GM12873 (cell line): ENCODE results near the gene PRAC1.

Experiments used
- TF ChIP-seq, protein P1 (sequence below): IDR thresholded peaks from 2 replicates; pipeline ENCODE4 v1.5.1; 2012; ENCODE audit warnings: low read depth, mild to moderate bottlenecking, moderate library complexity, low read length, control low read depth; ENCODE audit not compliant: insufficient read depth; ENCODE audit errors: missing control alignments

PRAC1 gene

DNA sequence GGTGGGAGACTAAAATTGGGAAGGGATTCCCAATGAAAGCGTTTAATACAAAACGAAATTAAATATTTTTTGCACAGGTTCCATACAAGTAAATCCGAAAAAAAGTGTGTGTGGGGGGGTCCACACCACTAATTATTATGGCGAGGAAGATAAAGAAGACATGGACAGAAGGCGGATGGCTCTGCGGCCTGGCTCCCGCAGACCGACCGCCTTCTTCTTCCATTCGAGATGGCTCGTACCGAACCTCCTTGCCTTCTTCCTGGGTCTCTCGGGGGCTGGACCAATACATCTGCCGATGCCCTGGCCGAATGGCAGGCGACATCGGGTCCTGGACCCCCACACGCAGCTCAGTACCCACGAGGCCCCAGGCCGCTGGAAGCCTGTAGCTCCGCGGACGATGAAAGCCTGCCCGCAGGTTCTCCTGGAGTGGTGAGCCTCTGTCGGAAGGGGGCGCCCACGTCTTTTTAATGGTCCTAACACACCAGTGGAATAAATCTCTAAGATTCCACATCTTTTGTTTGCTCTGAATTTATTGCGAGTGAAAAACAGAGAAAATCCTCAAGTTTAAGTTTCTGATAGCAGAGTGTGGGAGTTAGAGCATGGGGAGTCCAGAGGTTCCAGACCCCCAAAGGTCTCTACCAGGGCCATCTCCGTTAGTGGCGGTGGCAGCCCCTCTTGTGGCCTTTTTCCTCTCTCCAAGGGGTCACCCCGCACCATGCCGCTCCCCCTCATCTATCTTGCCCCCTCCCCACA lies 2.1 kb upstream of the PRAC1 start:
- TF ChIP-seq, protein P1, sequence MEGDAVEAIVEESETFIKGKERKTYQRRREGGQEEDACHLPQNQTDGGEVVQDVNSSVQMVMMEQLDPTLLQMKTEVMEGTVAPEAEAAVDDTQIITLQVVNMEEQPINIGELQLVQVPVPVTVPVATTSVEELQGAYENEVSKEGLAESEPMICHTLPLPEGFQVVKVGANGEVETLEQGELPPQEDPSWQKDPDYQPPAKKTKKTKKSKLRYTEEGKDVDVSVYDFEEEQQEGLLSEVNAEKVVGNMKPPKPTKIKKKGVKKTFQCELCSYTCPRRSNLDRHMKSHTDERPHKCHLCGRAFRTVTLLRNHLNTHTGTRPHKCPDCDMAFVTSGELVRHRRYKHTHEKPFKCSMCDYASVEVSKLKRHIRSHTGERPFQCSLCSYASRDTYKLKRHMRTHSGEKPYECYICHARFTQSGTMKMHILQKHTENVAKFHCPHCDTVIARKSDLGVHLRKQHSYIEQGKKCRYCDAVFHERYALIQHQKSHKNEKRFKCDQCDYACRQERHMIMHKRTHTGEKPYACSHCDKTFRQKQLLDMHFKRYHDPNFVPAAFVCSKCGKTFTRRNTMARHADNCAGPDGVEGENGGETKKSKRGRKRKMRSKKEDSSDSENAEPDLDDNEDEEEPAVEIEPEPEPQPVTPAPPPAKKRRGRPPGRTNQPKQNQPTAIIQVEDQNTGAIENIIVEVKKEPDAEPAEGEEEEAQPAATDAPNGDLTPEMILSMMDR, result peak; percentile 69

DNA sequence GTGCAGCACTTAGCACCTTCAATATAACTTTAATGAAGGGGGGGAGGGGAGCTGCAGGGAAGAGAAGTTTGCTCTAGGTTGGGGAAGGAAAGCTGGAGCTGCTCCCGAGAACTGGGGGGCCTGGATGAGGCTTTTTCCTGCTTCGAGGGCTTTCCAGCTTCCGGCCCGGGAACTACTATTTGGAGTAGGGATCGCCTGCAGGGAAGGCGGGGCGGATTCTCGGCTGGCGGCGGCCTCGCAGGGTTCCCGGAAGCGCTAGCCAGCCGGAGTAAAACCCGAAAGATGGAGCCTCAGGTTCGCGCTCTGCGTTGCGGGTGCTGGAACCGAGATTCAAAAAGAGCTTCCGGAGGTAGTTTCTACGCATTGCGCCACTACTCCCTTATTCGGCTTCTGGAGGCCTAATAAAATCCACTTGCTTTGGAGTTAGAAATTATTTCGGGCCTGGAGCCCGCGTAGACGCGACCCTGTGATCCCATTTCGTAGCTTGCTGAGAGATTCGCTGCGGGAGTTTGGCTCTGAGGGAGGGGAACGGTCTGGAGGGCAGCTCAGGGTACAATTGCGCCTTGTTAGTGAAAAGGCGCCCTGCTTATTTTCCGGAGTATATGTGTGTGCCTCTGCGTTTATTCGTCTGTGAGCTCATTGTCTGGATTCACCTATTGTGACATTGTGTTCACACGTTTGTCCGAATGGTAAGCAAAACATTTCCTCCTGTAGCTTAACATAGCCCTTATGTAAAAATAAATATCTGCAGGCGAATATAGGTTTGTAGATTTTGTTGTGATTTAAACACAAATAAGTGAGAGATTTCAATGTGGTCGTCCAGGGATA lies 1.3 kb upstream of the PRAC1 start:
- TF ChIP-seq, protein P1, result no peak

DNA sequence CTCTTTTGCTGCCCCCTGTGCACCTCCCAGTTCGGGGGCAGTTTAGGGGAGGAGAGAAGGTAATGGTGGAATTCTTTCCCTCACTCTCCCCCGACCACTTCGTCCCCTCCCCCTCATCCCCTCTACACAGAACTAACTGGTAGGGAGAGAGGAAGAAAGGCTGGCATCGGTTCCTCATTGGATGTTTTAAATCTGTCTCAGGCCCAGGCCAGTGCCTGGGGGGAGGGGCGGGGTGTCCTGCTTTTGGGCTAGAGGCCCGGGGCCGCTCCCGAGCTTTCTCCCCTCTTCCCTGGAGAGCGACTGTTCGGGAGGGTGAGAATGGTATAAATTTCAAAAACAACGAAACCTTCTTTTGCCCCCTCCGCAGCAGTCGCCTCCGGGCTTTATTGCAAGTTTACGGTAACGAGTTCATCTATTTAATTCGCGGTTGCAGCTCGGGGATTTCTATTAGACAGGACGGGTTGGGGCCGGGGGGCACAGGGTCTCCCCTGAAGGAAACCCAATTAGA lies 651 bp upstream of the PRAC1 start, which contains the start of gene PRAC2:
TSS of gene PRAC2 (plus strand) at position 271 of the 508 bp plus-strand sequence. CDS start 1,226 bp downstream, outside the sequence.
- TF ChIP-seq, protein P1, result no peak

DNA sequence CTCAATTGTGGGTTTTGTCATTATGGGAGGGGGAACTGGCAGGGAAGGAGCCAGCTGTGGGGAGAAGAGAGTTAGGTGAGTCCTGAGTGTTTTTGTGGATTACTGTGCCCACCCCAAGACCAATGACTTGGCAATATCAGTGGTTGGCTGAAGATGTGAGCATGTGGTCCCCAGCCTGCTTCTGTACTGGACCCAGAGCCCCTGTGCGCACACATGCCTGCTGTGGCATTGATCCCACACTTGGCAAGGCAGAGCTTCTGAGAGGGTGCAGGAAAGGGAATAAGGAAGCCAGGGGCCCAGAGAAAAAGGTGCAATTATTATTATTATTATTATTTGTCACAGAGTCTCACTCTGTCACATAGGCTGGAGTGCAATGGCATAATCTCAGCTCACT lies 1.3 kb downstream of the PRAC1 start:
- TF ChIP-seq, protein P1, result no peak

DNA sequence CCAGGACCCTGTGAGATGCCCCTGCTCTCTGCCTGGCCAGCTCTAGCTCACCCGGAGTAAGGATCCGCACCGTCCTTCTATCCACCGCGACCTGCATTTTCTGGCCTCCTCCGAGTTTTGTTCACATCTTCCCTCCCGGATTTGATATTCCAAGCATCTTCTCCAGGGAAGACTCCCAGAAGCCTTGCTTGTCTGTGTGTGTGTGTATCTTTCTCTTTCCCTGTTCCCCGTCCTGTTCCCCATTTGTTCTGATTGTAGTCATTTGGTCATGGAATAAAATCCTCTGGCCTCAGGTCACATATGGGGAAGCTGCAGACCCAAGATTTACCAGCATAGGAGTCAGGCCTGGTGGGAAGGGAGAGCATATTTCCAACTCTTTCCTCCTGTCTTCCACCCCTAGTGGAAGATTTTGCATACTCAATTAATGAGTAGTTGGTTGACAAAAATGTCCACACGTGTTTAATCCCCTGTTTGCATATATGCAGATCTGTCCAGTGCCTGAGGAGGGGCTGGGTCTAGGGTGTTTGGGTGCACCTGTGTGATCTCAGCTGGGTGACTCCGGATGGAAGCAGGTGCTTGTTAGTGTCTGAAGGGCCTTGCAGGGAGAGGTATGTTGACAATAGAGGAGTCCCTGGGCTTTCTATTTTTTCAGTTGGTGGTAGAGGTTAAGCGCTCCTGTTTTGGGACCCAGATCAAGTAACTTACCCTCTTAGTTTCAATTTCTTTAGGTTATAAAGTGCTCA lies 1.9 kb downstream of the PRAC1 start:
- TF ChIP-seq, protein P1, result no peak

DNA sequence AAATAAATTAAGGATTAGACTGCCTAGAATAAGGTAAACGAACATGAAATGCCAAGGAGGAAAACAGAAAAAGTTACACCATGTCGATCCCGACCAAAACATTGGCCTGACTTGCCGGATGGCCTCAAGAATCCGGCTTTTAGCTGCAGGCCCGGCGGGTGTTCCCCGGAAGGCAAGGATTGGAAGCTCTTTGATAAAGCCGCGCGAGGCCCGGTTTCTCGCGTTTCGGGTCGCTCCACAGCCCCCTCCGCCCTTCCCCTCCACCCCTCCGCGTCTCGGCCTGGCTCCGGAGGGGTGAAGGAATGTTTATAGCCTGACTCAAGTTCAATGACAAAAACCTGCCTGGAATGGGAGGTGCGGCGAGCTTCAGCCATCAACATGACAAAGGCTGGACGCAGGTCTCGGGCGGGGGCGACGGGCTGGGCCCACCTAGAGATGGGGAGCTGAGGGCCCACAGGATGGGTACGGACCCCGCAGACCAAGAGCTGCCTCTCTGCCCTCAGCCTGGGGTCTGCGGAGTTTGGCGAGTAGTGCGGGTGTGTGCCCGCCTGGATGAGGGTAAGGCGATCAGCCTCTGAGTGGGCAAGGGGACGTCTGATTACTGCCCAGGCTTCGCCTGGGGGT lies 2.6 kb downstream of the PRAC1 start:
- TF ChIP-seq, protein P1, result no peak
